ENCODE data around the gene UBIAD1. TPM values are rescaled to one million over a fixed set of nuclear protein-coding genes. Genes with fewer than 3 reads are reported as not detected.

The UBIAD1 gene
- polyA plus RNA-seq, 4 donors, result 15.1 to 17.6 (median 17.2) TPM

- no peak for DNase-seq (ENCODE audit: low read depth in 4 of 4, low spot score in 3 of 4)
These were observed 35.8 kb downstream of the UBIAD1 start for GRCh38 chr1:11308699-11309224.

- DNase-seq (ENCODE audit: low read depth in 4 of 4, low spot score in 3 of 4), result no peak
These were observed 36.4 kb downstream of the UBIAD1 start for GRCh38 chr1:11309385-11309784.

GRCh38 chr1:11311816-11312755 is 39.1 kb downstream of the UBIAD1 start:
- no peak for DNase-seq (ENCODE audit: low read depth in 4 of 4, low spot score in 3 of 4)

GRCh38 chr1:11314959-11315358 is 42.0 kb downstream of the UBIAD1 start:
- DNase-seq (ENCODE audit: low read depth in 4 of 4, low spot score in 3 of 4), result no peak

- no peak for DNase-seq (ENCODE audit: low read depth in 4 of 4, low spot score in 3 of 4)
These were observed 43.7 kb downstream of the UBIAD1 start for GRCh38 chr1:11316701-11317100.

- no peak for DNase-seq (ENCODE audit: low read depth in 4 of 4, low spot score in 3 of 4)
These were observed 46.0 kb downstream of the UBIAD1 start for GRCh38 chr1:11318982-11319381.

- DNase-seq (ENCODE audit: low read depth in 4 of 4, low spot score in 3 of 4), result no peak
These were observed 47.3 kb downstream of the UBIAD1 start for GRCh38 chr1:11320153-11320936.

- no peak for DNase-seq (ENCODE audit: low read depth in 4 of 4, low spot score in 3 of 4)
These were observed 48.9 kb downstream of the UBIAD1 start for GRCh38 chr1:11321656-11322491.

- no peak for DNase-seq (ENCODE audit: low read depth in 4 of 4, low spot score in 3 of 4)
These were observed 51.7 kb downstream of the UBIAD1 start for GRCh38 chr1:11324567-11325165.

GRCh38 chr1:11326070-11326469 is 53.1 kb downstream of the UBIAD1 start:
- DNase-seq (ENCODE audit: low read depth in 4 of 4, low spot score in 3 of 4), result no peak

- no peak for DNase-seq (ENCODE audit: low read depth in 4 of 4, low spot score in 3 of 4)
These were observed 55.4 kb downstream of the UBIAD1 start for GRCh38 chr1:11328444-11328843.

- DNase-seq (ENCODE audit: low read depth in 4 of 4, low spot score in 3 of 4), result no peak
These were observed 57.4 kb downstream of the UBIAD1 start for GRCh38 chr1:11330411-11330810.

- no peak for DNase-seq (ENCODE audit: low read depth in 4 of 4, low spot score in 3 of 4)
These were observed 58.3 kb downstream of the UBIAD1 start for GRCh38 chr1:11331036-11331944.

- no peak for DNase-seq (ENCODE audit: low read depth in 4 of 4, low spot score in 3 of 4)
These were observed 59.0 kb downstream of the UBIAD1 start for GRCh38 chr1:11331945-11332546.

- no peak for DNase-seq (ENCODE audit: low read depth in 4 of 4, low spot score in 3 of 4)
These were observed 60.6 kb downstream of the UBIAD1 start for GRCh38 chr1:11333631-11334030.

- DNase-seq (ENCODE audit: low read depth in 4 of 4, low spot score in 3 of 4), result no peak
These were observed 61.3 kb downstream of the UBIAD1 start for GRCh38 chr1:11334261-11334804.

- DNase-seq (ENCODE audit: low read depth in 4 of 4, low spot score in 3 of 4), result no peak
These were observed 61.8 kb downstream of the UBIAD1 start for GRCh38 chr1:11334821-11335220.

GRCh38 chr1:11335417-11336056 is 62.5 kb downstream of the UBIAD1 start:
- DNase-seq (ENCODE audit: low read depth in 4 of 4, low spot score in 3 of 4), result no peak
